ENCODE results near the gene HDAC10. TPM values are rescaled to one million over a fixed set of nuclear protein-coding genes. Genes with fewer than 3 reads are reported as not detected.

Gene HDAC10
- total and polyA plus RNA-seq, 10 donors, result 25.0 to 108 (median 69.9) TPM

- H3K4me3 ChIP-seq, result no peak overlapping the region
Observed at GRCh38 chr22:50208430-50208938, 42.6 kb downstream of the HDAC10 start.

DNA sequence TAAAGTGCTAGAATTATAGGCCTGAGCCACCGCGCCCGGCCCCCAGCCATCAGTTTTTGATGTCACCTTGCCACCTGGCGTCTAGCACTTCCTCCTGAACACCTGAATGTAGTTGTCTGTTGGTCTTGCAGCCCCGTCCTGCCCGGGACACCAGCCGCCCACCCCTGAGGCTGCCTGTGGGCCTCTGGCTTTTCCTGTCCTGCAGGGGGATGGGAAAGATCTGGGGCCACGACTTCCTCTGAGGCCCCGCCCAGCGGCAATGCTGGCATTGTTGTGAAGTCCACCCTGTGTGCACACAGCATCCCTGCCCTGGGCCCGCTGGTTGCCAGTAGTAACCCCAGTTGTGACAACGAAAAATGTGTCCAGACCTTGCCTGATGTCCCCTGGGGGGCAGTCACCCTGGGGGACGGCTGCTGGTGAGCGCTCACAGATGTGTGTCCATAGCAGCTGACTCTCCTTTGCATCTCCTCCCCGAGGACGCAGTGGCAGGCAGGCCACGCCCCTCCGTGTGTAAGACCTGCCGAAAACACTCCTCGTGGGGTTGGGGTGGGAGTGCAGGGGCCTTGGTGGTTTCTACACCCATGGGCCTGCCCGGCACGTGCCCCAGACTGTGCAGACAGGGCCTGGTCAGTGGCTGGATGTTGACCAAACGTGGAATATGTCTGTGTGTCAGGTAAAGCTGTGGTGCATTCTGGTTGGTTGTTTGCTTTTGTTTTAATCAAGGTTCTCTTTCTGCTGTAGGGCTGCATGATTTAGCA is 43.5 kb downstream of the HDAC10 start:
- Histone ChIP-seq H3K4me1 (peaks cover 3 to 83% (median 45%) of the 10 kb centered on the region in 6 donors), H3K36me3 (peaks cover 3 to 98% (median 52%) of the 10 kb centered on the region in 6 donors), H3K27me3 (replicated peaks in 1 of 7) (no peaks in the 10 kb centered on the region), H3K9me3 (no peaks in the 10 kb centered on the region), H3K4me3 (no peak overlapping the region), H3K27ac (peak overlapping the region in 1 of 8 donors; percentile 64)
- intact Hi-C loops (cut with DNase I; ENCODE audit: low total_unique reads), result loop anchor here (5.0 kb wide), 1 partner anchor 55 kb away; no protein-coding TSS in a partner anchor
- TF ChIP-seq CTCF (IDR thresholded peaks at IDR 0.05 in 8 of 11, conservative IDR thresholded peaks at IDR 0.05 in 3 of 11), result no peak
- TF ChIP-seq POLR2AphosphoS5 (IDR thresholded peaks at IDR 0.05), result peak in 2 of 3 donors; percentile 19 to 33
- DNase-seq, result peak; percentile 80
- WGBS, 5 donors, result 38 to 55% (median 47%) methylated on average over 18 to 23 of the region's 23 CpGs

More at GRCh38 chr22:50208430-50208938, 42.6 kb downstream of the HDAC10 start:
- TF ChIP-seq POLR2A (IDR thresholded peaks at IDR 0.05), result no peak
- no peak for TF ChIP-seq POLR2AphosphoS5 (IDR thresholded peaks at IDR 0.05)
- TF ChIP-seq CTCF (IDR thresholded peaks at IDR 0.05 in 8 of 11, conservative IDR thresholded peaks at IDR 0.05 in 3 of 11), result no peak
- 85 to 94% (median 92%) methylated on average over 18 to 22 of the region's 22 CpGs for WGBS, 5 donors
- intact Hi-C loops (cut with DNase I; ENCODE audit: low total_unique reads), result loop anchor here (5.0 kb wide), 1 partner anchor 56 kb away; no protein-coding TSS in a partner anchor
- no peak for DNase-seq
- no peaks in the 10 kb centered on the region for H3K9me3 ChIP-seq
- H3K36me3 ChIP-seq, result peaks cover 3 to 100% (median 61%) of the 10 kb centered on the region in 6 donors
- H3K27ac ChIP-seq, result no peak overlapping the region
- peaks cover 3 to 74% (median 40%) of the 10 kb centered on the region in 6 donors for H3K4me1 ChIP-seq
- H3K27me3 ChIP-seq (replicated peaks in 1 of 7), result no peaks in the 10 kb centered on the region

DNA sequence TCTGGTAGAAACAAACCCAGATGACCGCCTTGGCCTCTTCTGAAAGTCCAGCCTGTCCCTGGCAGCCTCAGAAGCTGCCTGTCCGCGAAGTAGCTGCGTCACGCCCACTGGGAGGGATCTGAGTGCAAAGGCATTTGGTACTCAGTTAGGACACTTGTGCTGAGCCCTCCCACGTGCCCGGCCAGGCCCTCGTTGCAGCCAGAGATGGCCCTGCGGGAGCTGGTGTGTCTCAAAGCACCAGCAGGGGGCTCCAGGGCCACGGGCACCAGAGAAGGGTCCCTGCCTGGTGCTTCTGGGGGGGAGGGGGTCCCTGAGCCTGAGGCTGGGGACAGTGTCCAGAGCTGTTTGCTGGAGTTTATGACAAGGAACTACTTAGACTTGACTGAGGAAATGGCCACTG is 44.5 kb downstream of the HDAC10 start:
- 50 to 61% (median 60%) methylated on average over 10 of the region's 10 CpGs for WGBS, 5 donors
- Histone ChIP-seq H3K27me3 (replicated peaks in 1 of 7) (no peaks in the 10 kb centered on the region), H3K36me3 (peaks cover 3 to 88% (median 44%) of the 10 kb centered on the region in 6 donors), H3K27ac (peak overlapping the region in 4 of 8 donors; percentile 21 to 64 (median 58)), H3K4me1 (peaks cover 9 to 92% (median 54%) of the 10 kb centered on the region in 6 donors), H3K4me3 (no peak overlapping the region), H3K9me3 (no peaks in the 10 kb centered on the region)
- DNase-seq, result peak; percentile 83
- intact Hi-C loops (cut with DNase I; ENCODE audit: low total_unique reads), result loop anchor here (5.0 kb wide), 1 partner anchor 54 kb away; no protein-coding TSS in a partner anchor
- TF ChIP-seq POLR2A (IDR thresholded peaks at IDR 0.05) (no peak), POLR2AphosphoS5 (IDR thresholded peaks at IDR 0.05) (peak; percentile 40 to 64 (median 57)), CTCF (IDR thresholded peaks at IDR 0.05 in 8 of 11, conservative IDR thresholded peaks at IDR 0.05 in 3 of 11) (peak in 10 of 11 experiments; percentile 21 to 67 (median 46))
